ENCODE results near the gene C1QTNF12.

C1QTNF12 gene

DNA sequence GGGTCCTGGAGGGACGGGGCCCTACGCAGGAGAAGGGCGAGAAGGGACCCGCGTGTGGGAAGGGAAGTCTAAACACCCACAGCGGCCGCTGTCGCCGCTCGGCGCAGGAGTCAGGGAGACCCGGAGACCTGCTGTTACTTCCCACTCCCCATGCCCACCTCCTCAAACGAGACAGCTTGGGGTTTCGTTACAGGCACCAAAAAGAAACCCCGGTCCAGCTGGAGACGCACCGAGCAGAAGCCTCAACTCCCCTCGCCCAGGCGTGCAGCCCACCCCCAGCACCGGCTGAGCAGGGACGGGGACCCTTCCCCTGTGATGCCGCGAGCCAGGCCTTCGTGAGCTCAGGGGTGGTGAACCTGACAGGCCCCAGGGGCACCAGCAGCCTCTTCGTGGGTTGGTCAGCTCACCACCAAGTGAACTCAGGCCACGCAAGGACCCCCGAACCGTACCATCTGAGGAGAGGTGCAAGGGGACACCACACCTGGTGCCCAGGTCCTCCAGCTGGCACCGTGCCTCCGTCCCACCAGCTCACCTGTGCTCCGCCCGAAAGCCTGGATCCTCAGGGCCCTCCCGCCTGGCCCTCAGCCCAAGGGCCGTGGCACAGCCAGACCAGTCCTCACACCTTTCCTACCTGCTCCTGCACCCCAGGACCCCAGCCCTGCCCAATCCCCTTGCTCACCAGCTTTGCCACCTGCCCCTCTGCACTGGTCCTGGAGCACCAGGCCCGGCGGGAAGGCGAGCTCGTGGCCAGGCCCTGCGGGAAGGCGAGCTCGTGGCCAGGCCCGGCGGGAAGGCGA, 19.8 kb downstream of the C1QTNF12 start:
- DNase-seq: no peak

DNA sequence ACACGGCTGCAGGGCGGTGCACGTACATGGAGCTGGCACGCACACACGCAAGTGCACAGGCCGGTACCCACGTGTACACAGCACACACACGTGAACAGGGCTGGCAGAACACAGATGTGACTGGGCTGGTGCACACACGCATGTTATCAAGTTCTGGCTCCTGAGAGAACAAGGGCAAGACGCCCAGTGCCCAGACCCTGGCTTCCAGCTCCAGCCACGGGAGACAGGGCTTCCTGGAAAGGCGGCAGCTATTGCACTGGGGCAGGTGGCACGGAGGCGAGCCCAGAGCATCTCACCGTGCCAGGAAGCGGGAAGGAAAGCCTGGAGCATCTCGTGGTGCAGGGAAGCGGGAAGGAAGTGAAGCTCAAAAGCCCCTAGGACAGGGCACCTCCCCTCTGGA, 20.6 kb downstream of the C1QTNF12 start:
- no peak for DNase-seq

- peak; percentile 32 for DNase-seq
Measured at GRCh38 chr1:1225238-1225845, 21.2 kb downstream of the C1QTNF12 start.

DNA sequence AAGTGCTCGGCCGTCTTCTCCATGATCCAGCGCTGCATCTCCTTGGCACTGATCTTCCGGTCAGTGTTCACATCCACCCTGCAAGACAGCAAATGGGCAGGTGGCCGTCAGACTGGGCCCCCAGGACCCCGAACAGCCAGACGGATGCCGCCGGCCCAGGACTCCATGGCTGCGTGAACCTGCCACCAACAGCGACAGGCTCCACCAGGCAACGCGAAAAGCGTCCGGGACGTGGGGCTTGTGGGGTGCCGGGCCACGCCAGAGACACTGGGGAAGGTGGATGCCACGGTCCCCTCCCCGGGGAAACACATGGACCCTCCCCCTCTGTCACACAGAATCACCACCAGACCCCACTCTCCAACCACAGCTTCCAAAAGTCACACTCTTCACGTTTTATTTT, 22.6 kb downstream of the C1QTNF12 start:
- no peak for DNase-seq

DNA sequence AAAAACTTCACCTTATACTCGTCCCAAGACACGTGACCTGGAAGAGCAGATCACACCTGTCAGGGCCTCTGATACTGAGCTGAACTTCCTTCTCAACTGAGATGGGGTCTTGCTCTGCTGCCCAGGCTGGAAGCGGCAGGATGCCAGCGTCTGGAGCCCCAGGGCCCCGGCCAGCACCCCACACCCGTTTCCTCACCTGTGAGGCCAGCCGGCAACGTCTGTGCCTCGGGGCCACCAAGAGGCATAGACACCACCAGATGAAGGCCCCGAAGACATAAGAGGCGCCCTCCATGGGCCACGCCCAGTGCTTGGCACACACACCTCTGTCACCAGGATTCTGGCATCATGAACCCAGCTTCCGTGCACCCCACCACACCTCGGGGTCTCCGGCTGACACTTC, 23.2 kb downstream of the C1QTNF12 start:
- no peak for DNase-seq

DNA sequence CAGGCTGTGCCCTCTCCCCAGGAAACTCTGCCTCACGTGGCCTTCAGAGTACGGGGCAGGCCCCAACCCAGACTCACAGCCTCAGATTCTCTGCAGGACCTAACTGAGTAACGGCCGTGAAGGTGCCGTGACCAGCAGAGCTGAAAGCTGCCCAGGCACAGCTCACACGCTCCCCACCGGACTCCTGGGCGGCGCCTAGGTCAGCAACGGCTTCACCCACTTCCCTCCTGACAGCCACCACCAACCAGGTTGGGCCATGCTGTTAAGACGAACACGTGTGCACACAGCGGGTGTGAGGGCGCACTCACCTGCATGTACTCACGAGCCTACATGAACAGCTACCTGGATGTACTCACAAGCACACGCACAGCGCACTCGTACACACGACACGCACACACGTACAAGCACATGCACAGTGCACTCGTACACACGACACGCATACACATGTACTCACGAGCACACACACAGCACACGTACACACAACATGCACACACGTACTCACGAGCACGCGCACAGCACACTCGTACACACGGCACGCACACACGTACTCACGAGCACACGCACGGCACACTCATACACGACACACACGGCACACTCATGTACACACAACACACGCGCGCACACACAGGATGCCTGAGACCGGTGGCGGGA, 23.8 kb downstream of the C1QTNF12 start:
- no peak for DNase-seq

- DNase-seq: no peak
Measured at GRCh38 chr1:1221887-1222574, 24.5 kb downstream of the C1QTNF12 start.

GRCh38 chr1:1220197-1220596, 26.3 kb downstream of the C1QTNF12 start:
- DNase-seq: no peak

- no peak for DNase-seq
Measured at GRCh38 chr1:1219341-1219740, 27.2 kb downstream of the C1QTNF12 start.

DNA sequence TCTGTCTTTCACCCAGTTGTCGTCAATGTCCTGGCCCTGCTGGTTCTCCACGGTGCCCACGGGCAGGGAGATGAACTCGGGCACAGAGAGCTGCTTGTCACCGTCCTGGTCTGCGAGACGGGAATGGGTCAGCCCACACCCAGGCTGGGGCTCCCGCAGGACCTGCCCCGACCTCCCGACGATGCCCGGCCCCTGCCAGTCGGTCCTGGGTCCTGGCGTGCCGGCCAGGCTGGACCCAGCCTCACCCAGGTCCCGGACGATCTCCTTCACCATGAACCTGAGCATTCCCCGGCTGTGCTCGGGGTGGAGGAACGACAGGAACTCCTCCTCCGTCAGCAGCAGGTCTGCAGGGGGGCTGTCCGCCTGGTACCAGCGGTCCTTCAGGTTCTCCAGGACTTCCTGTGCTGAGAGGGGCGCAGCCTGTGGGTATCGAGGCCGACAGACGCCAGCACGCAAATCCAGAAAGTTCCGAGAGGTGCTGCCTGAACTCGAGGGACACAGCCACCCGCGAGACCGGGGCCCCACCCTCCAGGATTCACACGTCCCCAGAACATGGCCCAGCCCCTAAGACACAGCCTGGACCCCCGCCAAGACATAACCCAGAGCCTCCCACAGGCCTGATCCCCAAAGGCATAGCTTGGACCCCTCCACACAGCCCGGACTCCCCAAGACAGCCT, 27.9 kb downstream of the C1QTNF12 start:
- no peak for DNase-seq

DNA sequence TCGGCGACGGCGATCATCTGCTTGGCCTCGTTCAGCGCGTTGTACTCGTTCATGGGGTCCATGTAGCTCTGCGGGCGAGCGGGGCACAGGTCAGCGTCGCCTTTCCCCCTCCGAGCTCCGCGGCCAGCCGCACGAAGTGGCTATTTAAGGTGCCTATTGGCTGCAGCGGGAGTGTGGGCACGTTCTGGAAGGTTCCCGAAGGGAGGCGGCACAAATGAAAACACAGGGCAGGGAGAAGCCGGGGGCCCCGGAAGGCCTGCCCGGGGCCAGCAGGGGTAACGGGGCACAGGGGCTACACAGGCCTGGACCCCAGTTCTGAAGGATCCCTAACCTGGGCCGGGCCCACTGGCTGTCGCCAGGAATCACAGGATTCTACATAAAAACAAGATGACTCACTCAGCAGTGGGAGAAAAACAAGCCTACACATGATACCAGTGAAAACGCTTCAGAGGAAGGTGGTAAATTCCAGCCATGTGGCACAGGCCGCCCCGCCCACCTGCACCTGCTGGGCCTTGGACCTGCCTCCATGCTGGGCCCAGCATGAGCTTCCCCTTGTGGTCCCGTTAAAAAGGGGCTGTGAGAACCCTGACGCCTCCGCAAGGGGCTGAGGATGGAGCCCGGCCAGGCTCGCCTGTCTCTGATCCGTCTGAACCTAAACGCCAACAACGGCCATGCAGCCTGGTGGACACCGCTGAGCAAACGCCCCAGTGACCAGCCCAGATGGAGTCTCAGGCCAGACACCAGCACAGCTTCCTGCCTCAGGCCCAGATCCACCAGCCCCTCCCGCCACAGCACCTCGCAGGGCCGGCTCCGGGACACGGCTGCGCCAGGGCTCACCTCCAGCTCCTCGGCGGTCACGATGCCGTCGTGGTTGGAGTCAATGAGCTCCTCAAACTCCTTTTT, 28.6 kb downstream of the C1QTNF12 start:
- no peak for DNase-seq

DNA sequence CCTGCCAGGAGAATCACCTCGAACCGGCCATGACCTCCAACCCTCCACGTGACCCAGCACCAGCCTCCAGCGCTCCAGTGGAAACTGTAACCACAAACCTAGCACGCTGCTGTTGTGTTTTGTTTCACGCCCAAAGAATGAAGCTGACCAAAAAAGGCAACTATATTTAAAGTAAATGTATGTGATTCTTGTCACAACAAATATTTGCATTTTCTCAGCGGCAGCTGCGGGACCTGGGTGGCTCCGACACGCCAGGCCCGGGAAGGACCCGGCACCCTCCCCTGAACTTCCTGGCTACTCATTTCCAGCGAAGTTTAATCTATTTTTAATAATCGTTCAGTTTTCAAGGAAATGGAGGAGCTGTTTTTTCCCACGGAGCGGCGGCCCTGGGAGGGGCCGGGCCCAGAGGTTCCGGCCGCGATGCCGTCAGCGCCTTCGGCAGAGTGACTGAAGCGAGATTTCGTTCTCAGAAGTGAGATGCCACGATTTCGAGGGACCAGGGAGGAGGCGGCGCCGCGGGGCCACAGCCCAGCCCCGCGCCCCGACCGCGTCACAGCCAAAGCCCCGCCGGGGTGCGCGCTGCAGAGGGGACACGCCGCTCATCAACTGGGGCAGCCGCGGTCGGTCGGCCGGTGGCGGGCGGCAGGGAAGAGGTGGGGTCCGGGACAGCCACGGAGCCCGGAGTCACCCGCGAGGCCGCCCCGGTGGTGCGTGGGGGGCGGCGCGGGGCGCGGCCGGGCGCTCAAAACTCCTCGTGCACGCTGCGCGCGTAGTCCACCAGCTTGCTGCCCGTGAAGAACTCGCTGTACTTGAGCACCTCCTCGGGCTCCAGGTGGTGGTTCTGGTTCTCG, 29.5 kb downstream of the C1QTNF12 start:
- DNase-seq: no peak

GRCh38 chr1:1215881-1216605, 30.5 kb downstream of the C1QTNF12 start:
- DNase-seq: no peak

GRCh38 chr1:1215080-1215676, 31.3 kb downstream of the C1QTNF12 start:
- DNase-seq: no peak

- no peak for DNase-seq
Measured at GRCh38 chr1:1213345-1214265, 32.9 kb downstream of the C1QTNF12 start, which contains the start of gene TNFRSF4. TNFRSF4 (minus strand) TSS chr1:1214153; CDS start chr1:1214127, 26 bp downstream.

GRCh38 chr1:1212780-1213344, 33.7 kb downstream of the C1QTNF12 start:
- no peak for DNase-seq

DNA sequence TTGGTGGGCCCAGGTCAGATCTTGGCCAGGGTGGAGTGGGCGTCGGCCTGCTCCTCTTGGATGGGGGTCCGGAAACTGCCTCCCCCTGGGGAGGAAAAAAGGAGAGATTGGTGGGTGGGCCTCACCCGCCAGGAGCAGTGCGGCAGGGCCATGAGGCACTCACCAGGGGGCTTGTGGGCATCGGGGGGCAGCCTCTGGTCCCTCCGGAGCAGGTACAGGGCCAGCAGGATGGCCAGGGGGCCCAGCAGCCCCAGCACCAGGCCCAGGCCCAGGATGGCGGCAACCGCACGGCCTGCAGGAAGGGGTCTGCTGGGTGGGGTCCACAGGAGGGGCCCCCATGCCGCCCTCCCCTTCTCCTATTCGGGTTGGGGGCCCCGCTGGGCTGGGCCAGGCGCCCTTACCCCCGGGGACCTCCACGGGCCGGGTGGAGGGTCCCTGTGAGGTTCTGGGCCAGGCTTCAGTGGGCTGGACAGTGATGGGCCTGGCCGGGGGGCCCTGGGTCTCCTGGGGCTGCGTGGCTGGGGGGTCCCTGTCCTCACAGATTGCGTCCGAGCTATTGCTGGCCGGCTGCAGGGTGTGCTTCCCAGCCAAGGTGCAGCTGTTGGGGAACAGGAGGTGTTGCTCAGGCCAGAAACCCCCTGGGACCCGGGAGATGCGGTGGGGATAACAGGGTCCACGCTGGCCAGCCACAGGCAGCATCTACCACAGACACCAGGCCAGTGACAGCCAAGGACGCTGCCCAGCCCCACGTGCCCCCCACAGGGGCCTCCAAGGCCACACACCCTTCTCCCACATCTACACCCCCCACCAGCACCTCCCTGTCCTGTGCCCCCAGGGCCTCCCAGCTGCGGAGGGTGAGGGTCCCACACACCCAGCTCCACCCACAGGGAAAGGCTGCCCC, 34.7 kb downstream of the C1QTNF12 start:
- DNase-seq: no peak
